ENCODE results near the gene PHF3. TPM values are rescaled to one million over a fixed set of nuclear protein-coding genes. Genes with fewer than 3 reads are reported as not detected.

PHF3 gene
- total RNA-seq, 1 experiment from 2014 or later, result 40.0 TPM

GRCh38 chr6:63690221-63690620 lies 54.6 kb downstream of the PHF3 start:
- POLR2A ChIA-PET, result no interaction called here
- ATAC-seq, result no peak
- no peak for TF ChIP-seq POLR2AphosphoS5 (IDR thresholded peaks at IDR 0.05; ENCODE audit: low read depth, low read length)
- no peak for TF ChIP-seq TCF7L2 (IDR thresholded peaks at IDR 0.05; ENCODE audit: low read depth, low read length)
- TF ChIP-seq REST (IDR thresholded peaks at IDR 0.05; ENCODE audit: insufficient read depth in 1 of 2, low read depth in 2 of 2, low read length in 1 of 2), result no peak
- no peak for TF ChIP-seq SIN3A (IDR thresholded peaks at IDR 0.05; ENCODE audit: borderline replicate concordance, insufficient read depth, low read depth, low read length)
- no peak for TF ChIP-seq CTCF (IDR thresholded peaks at IDR 0.05)
- Histone ChIP-seq H3K4me1 (ENCODE audit: control insufficient read depth, insufficient read depth, low read length) (no peaks in the 10 kb centered on the region), H3K27ac (ENCODE audit: low read length) (no peak overlapping the region), H3K4me3 (ENCODE audit: low read depth in 2 of 2, low read length in 2 of 2) (no peak overlapping the region), H3K27me3 (ENCODE audit: control insufficient read depth, insufficient read depth, low read length) (no peaks in the 10 kb centered on the region), H3K9me3 (ENCODE audit: control insufficient read depth, insufficient read depth, low read depth, low read length) (no peaks in the 10 kb centered on the region), H3K36me3 (ENCODE audit: control insufficient read depth, insufficient read depth, low read length) (0 out of 2 replicates have a peak, but pooled peaks cover 2% of the 10 kb centered on the region)
- CTCF ChIA-PET, result no interaction called here
- in situ Hi-C loops (cut with HindIII; ENCODE audit: low pct_unique_long_range_greater_than_20kb, low sequenced_read_pairs) (no loop called here), intact Hi-C loops (cut with micrococcal nuclease; ENCODE audit: unreplicated experiment) (no loop called here)
- no TSS peak for BruUV-seq (replicated peaks)
- DNase-seq (ENCODE audit: low read depth, low spot score), result no peak

- ATAC-seq, result no peak
- in situ Hi-C loops (cut with HindIII; ENCODE audit: low pct_unique_long_range_greater_than_20kb, low sequenced_read_pairs) (no loop called here), intact Hi-C loops (cut with micrococcal nuclease; ENCODE audit: unreplicated experiment) (no loop called here)
- CTCF ChIA-PET, result no interaction called here
- POLR2A ChIA-PET, result no interaction called here
- no peak for DNase-seq (ENCODE audit: low read depth, low spot score)
- Histone ChIP-seq H3K27me3 (ENCODE audit: control insufficient read depth, insufficient read depth, low read length) (no peaks in the 10 kb centered on the region), H3K9me3 (ENCODE audit: control insufficient read depth, insufficient read depth, low read depth, low read length) (no peaks in the 10 kb centered on the region), H3K36me3 (ENCODE audit: control insufficient read depth, insufficient read depth, low read length) (peaks cover 44% of the 10 kb centered on the region), H3K4me1 (ENCODE audit: control insufficient read depth, insufficient read depth, low read length) (no peaks in the 10 kb centered on the region), H3K27ac (ENCODE audit: low read length) (no peak overlapping the region), H3K4me3 (ENCODE audit: low read depth in 2 of 2, low read length in 2 of 2) (no peak overlapping the region)
- no peak for TF ChIP-seq TCF7L2 (IDR thresholded peaks at IDR 0.05; ENCODE audit: low read depth, low read length)
- no peak for TF ChIP-seq CTCF (IDR thresholded peaks at IDR 0.05)
- TF ChIP-seq POLR2AphosphoS5 (IDR thresholded peaks at IDR 0.05; ENCODE audit: low read depth, low read length), result no peak
- TF ChIP-seq SIN3A (IDR thresholded peaks at IDR 0.05; ENCODE audit: borderline replicate concordance, insufficient read depth, low read depth, low read length), result no peak
- no peak for TF ChIP-seq REST (IDR thresholded peaks at IDR 0.05; ENCODE audit: insufficient read depth in 1 of 2, low read depth in 2 of 2, low read length in 1 of 2)
- BruUV-seq (replicated peaks), result no TSS peak
These were observed 70.1 kb downstream of the PHF3 start for GRCh38 chr6:63705707-63706106.
